HCT116 (cell line): ENCODE results near the gene KIAA1614. TPM values are rescaled to one million over a fixed set of nuclear protein-coding genes. Genes with fewer than 3 reads are reported as not detected.

Experiments used
- ATAC-seq: fragments of 200-7000 bp; cut with Tn5 transposase; 2 replicates; pipeline ENCODE4 v1.9.1; 2020; ENCODE audit warnings: mild to moderate bottlenecking, moderate library complexity
- BruUV-seq: library from RNA; stranded (reverse); fragments of 400-500 nt; replicated peaks from 2 replicates; lab custom pipeline; 2021; lab: Mats Ljungman, UMichigan
- CTCF ChIA-PET: fragments of 300-600 bp; sonication (Branson Sonifier 250); formaldehyde crosslinking; loops from one replicate; lab custom pipeline; 2021; ENCODE audit warnings: antibody characterized with exemption; lab: Charles Lee
- POLR2A ChIA-PET: fragments of 300-600, 350-600 bp; sonication (Branson Sonifier 250); formaldehyde crosslinking; loops from one replicate; lab custom pipeline; 2021; ENCODE audit warnings: antibody characterized with exemption; lab: Charles Lee
- RAD21 ChIA-PET, 2 experiments: fragments of 300-600 bp; sonication (Branson Sonifier 250); formaldehyde crosslinking; loops; one replicate each; lab custom pipeline; 2023; ENCODE audit warnings: low total read pairs in 2 of 2; ENCODE audit not compliant: uncharacterized antibody in 2 of 2, unreplicated experiment in 2 of 2, low non-redundant PET in 1 of 2; lab: Charles Lee
- DNase-seq: peaks from one replicate; pipeline ENCODE4 v3.0.0-alpha.2; 2010; ENCODE audit warnings: low read depth, low spot score
- H2AFZ ChIP-seq: fragments of 200-600 bp; shearing (Covaris generic), sonication (generic); 2 replicates; pipeline ENCODE4 v1.6.1; 2017; ENCODE audit warnings: low read depth, mixed run types, mixed read lengths, antibody characterized with exemption, low read length; ENCODE audit not compliant: poor library complexity, severe bottlenecking
- H3K27ac ChIP-seq: 2 replicates; pipeline ENCODE4 v1.5.1; 2012; ENCODE audit warnings: low read depth, low read length
- H3K27me3 ChIP-seq: fragments of 200-600 bp; sonication (generic); 2 replicates; pipeline ENCODE4 v1.6.1; 2016; ENCODE audit warnings: mixed run types, low read length, mixed read lengths; ENCODE audit not compliant: insufficient read depth
- H3K36me3 ChIP-seq, 2 experiments: fragments of 200-500 bp in 1 of 2; fragments of 200-600 bp in 1 of 2; sonication (Bioruptor generic) in 1 of 2; sonication (generic) in 1 of 2; 2 replicates each; pipeline versions ENCODE4 v1.5.1 to v1.6.1; 2014 to 2016; ENCODE audit warnings: low read length in 2 of 2, inconsistent platforms in 1 of 2, mixed read lengths in 1 of 2, mixed run types in 1 of 2; ENCODE audit not compliant: insufficient read depth in 2 of 2, control insufficient read depth in 1 of 2
- H3K4me1 ChIP-seq, 2 experiments: fragments of 200-600 bp in 1 of 2; sonication (generic) in 1 of 2; 2 replicates each; pipeline versions ENCODE4 v1.5.1 to v1.6.1; 2012 to 2017; ENCODE audit warnings: low read length in 2 of 2, inconsistent platforms in 1 of 2, mild to moderate bottlenecking in 1 of 2, mixed read lengths in 1 of 2, mixed run types in 1 of 2, moderate library complexity in 1 of 2; ENCODE audit not compliant: insufficient read depth in 2 of 2, control insufficient read depth in 1 of 2
- H3K4me2 ChIP-seq: fragments of 200-600 bp; sonication (generic); 2 replicates; pipeline ENCODE4 v1.6.1; 2017; ENCODE audit warnings: mixed run types, low read length, mixed read lengths
- H3K4me3 ChIP-seq, 2 experiments: fragments of 200-600 bp in 1 of 2; sonication (generic) in 1 of 2; replicated peaks in 1 of 2; 2 replicates each; pipeline ENCODE4 v1.5.1; 2011 to 2016; ENCODE audit warnings: low read length in 2 of 2, control low read depth in 1 of 2, low read depth in 1 of 2, mild to moderate bottlenecking in 1 of 2, mixed read lengths in 1 of 2, mixed run types in 1 of 2
- H3K79me2 ChIP-seq: fragments of 200-600 bp; sonication (generic); 2 replicates; pipeline ENCODE4 v1.6.1; 2017; ENCODE audit warnings: mild to moderate bottlenecking, mixed run types, low read length, moderate library complexity, mixed read lengths; ENCODE audit not compliant: insufficient read depth
- H3K9ac ChIP-seq: fragments of 200-600 bp; sonication (generic); 2 replicates; pipeline ENCODE4 v1.6.1; 2016; ENCODE audit warnings: low read length, mixed read lengths
- H3K9me2 ChIP-seq: fragments of 200-600 bp; sonication (generic), shearing (Covaris generic); 2 replicates; pipeline ENCODE4 v1.6.1; 2017; ENCODE audit warnings: mixed run types, mild to moderate bottlenecking, moderate library complexity; ENCODE audit not compliant: insufficient read depth
- H3K9me3 ChIP-seq, 2 experiments: fragments of 200-500 bp in 1 of 2; fragments of 200-600 bp in 1 of 2; sonication (Bioruptor generic) in 1 of 2; sonication (generic) in 1 of 2; 2 replicates each; pipeline ENCODE4 v1.6.1; 2014 to 2017; ENCODE audit warnings: low read length in 2 of 2, mixed read lengths in 2 of 2, inconsistent platforms in 1 of 2, low read depth in 1 of 2, mild to moderate bottlenecking in 1 of 2, mixed run types in 1 of 2, moderate library complexity in 1 of 2; ENCODE audit not compliant: control insufficient read depth in 1 of 2, insufficient read depth in 1 of 2
- H4K20me1 ChIP-seq: fragments of 200-600 bp; sonication (generic), shearing (Covaris generic); 2 replicates; pipeline ENCODE4 v1.6.1; 2017; ENCODE audit warnings: mixed run types, mild to moderate bottlenecking, moderate library complexity; ENCODE audit not compliant: insufficient read depth
- ELF1 ChIP-seq: IDR thresholded peaks from 2 replicates; pipeline ENCODE4 v1.6.1; 2012; ENCODE audit warnings: low read depth, borderline replicate concordance
- EZH2phosphoT487 ChIP-seq: fragments of 200-600 bp; IDR thresholded peaks from 2 replicates; pipeline ENCODE4 v1.6.1; 2018; ENCODE audit warnings: antibody characterized with exemption, borderline replicate concordance
- ZFX ChIP-seq: fragments of 450-650 bp; IDR thresholded peaks from 2 replicates; pipeline ENCODE4 v1.6.1; 2017
- intact Hi-C: fragments of 100-400 bp; cut with micrococcal nuclease; formaldehyde crosslinking; loops from 2 replicates; pipeline ENCODE4 v1.10.0; 2022
- total RNA-seq: library from RNA; stranded (reverse); gene quantifications from one replicate; pipeline ENCODE4 v1.2.1, GENCODE V29; 2021; ENCODE audit not compliant: unreplicated experiment
- TF ChIP-seq, protein P1 (sequence below): IDR thresholded peaks from 2 replicates; pipeline ENCODE4 v1.6.1; 2011; ENCODE audit warnings: mild to moderate bottlenecking, low read length, moderate library complexity; ENCODE audit not compliant: insufficient replicate concordance; ENCODE audit errors: extremely low read depth
- TF ChIP-seq, protein P2 (sequence below): IDR thresholded peaks from 2 replicates; pipeline ENCODE4 v1.6.1; 2012; ENCODE audit warnings: low read depth
- TF ChIP-seq, protein P3 (sequence below): IDR thresholded peaks from 2 replicates; pipeline ENCODE4 v1.6.1; 2012
- TF ChIP-seq, protein P4 (sequence below): IDR thresholded peaks from 2 replicates; pipeline ENCODE4 v1.6.1; 2012
- TF ChIP-seq, protein P5 (sequence below), 3 experiments: fragments of 200-600 bp in 1 of 3; sonication (generic) in 1 of 3; IDR thresholded peaks in 2 of 3; conservative IDR thresholded peaks in 1 of 3; 2 replicates each; pipeline ENCODE4 v1.5.1; 2012 to 2017; ENCODE audit warnings: low read depth in 2 of 3, low read length in 2 of 3, antibody characterized with exemption in 1 of 3, borderline replicate concordance in 1 of 3, control low read depth in 1 of 3, mild to moderate bottlenecking in 1 of 3, mixed read lengths in 1 of 3, mixed run types in 1 of 3, moderate library complexity in 1 of 3; ENCODE audit not compliant: insufficient read depth in 1 of 3

Gene KIAA1614
- total RNA-seq, 1 experiment from 2014 or later = 0.25 TPM

DNA sequence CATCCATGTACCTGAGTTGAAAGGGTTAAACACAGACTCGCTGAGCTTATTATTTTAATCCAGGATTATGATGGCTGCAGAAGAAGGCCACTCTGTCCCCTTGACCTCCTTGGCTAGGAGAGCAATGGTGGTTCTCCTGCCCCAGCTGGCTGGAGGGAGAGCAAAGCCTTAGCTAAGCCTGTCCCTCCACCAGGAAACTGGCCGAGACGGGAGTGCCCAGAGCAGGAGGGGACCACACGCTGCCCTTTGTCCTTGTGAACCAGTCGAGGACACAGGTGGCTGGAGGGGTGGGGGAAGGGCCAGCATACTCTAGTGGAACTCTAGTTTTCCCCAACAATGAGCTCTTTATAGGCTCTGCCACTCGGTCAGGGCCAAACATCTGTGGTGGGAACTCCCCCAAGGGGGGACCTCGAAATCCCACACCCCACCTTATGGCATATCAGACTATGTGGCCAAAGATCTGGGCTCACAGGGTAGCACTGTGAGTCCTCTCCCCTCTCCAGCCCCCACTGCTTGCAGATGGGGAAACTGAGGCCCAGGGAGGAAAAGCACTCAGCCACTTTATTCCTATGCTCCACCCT, 12.9 kb downstream of the KIAA1614 start:
- Histone ChIP-seq H3K4me2 (no peak overlapping the region), H3K9me2 (no peaks in the 10 kb centered on the region), H3K9ac (no peak overlapping the region), H3K36me3 (no peaks in the 10 kb centered on the region), H3K79me2 (no peaks in the 10 kb centered on the region), H2AFZ (no peak overlapping the region), H3K27me3 (no peaks in the 10 kb centered on the region), H4K20me1 (no peaks in the 10 kb centered on the region), H3K9me3 (no peaks in the 10 kb centered on the region), H3K4me1 (no peaks in the 10 kb centered on the region), H3K4me3 (no peak overlapping the region), H3K27ac (no peak overlapping the region)
- no peak for DNase-seq
- CTCF ChIA-PET = no interaction called here
- intact Hi-C loops = no loop called here
- POLR2A ChIA-PET = no interaction called here
- no TSS peak for BruUV-seq
- TF ChIP-seq, protein P1, sequence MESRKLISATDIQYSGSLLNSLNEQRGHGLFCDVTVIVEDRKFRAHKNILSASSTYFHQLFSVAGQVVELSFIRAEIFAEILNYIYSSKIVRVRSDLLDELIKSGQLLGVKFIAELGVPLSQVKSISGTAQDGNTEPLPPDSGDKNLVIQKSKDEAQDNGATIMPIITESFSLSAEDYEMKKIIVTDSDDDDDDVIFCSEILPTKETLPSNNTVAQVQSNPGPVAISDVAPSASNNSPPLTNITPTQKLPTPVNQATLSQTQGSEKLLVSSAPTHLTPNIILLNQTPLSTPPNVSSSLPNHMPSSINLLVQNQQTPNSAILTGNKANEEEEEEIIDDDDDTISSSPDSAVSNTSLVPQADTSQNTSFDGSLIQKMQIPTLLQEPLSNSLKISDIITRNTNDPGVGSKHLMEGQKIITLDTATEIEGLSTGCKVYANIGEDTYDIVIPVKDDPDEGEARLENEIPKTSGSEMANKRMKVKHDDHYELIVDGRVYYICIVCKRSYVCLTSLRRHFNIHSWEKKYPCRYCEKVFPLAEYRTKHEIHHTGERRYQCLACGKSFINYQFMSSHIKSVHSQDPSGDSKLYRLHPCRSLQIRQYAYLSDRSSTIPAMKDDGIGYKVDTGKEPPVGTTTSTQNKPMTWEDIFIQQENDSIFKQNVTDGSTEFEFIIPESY = no peak
- no peak for TF ChIP-seq EZH2phosphoT487
- no peak for ATAC-seq
- RAD21 ChIA-PET = no interaction called here

DNA sequence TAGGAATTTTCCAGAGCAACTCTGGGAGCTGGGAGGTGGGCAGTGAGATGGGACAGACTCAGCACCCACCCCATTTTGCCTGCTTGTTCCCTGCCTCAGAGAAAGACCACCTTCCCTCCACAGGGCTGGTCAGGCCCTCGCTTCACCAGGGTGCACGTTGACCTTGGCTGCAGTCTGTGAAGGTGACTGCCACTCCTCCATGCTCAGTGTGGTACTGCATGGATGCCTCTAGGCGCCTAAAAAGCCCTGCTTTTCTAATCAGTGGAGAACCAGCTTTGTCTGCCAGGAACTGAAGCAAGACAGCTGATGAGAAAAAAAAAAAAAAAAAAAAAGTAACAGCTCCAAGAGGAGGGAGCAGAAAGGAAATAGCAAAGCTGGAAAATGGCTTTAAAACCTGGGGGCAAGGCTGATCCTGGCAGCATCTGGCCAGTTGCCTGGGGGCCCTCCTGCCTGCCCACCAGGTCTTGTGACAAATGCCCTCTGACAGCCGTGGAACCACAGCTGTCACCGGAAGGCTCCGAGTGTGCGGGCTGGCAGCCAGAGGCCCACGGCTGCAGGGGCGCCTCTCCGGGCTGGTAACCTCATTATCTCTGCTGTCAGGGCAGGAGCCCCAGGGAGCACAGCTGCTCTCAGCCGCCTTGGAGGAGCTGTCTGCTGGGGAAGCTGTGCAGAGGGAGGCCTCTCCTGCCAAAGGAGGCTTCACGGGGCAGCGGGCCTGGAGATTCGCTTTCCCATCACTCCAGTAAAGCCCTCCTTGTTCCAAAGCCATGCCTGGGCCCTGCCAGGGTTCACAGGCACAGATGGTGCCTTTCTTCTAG, 13.7 kb downstream of the KIAA1614 start:
- H3K79me2 ChIP-seq = no peaks in the 10 kb centered on the region
- no peaks in the 10 kb centered on the region for H3K27me3 ChIP-seq
- intact Hi-C loops = no loop called here
- no peak overlapping the region for H3K9ac ChIP-seq
- RAD21 ChIA-PET = no interaction called here
- ATAC-seq = no peak
- no peak overlapping the region for H2AFZ ChIP-seq
- H4K20me1 ChIP-seq = no peaks in the 10 kb centered on the region
- no peak overlapping the region for H3K4me3 ChIP-seq
- POLR2A ChIA-PET = no interaction called here
- no peak overlapping the region for H3K4me2 ChIP-seq
- CTCF ChIA-PET = no interaction called here
- no peak overlapping the region for H3K27ac ChIP-seq
- H3K9me2 ChIP-seq = no peaks in the 10 kb centered on the region
- no peaks in the 10 kb centered on the region for H3K4me1 ChIP-seq
- H3K9me3 ChIP-seq = no peaks in the 10 kb centered on the region
- H3K36me3 ChIP-seq = no peaks in the 10 kb centered on the region
- BruUV-seq = no TSS peak
- no peak for DNase-seq
- TF ChIP-seq, protein P2, sequence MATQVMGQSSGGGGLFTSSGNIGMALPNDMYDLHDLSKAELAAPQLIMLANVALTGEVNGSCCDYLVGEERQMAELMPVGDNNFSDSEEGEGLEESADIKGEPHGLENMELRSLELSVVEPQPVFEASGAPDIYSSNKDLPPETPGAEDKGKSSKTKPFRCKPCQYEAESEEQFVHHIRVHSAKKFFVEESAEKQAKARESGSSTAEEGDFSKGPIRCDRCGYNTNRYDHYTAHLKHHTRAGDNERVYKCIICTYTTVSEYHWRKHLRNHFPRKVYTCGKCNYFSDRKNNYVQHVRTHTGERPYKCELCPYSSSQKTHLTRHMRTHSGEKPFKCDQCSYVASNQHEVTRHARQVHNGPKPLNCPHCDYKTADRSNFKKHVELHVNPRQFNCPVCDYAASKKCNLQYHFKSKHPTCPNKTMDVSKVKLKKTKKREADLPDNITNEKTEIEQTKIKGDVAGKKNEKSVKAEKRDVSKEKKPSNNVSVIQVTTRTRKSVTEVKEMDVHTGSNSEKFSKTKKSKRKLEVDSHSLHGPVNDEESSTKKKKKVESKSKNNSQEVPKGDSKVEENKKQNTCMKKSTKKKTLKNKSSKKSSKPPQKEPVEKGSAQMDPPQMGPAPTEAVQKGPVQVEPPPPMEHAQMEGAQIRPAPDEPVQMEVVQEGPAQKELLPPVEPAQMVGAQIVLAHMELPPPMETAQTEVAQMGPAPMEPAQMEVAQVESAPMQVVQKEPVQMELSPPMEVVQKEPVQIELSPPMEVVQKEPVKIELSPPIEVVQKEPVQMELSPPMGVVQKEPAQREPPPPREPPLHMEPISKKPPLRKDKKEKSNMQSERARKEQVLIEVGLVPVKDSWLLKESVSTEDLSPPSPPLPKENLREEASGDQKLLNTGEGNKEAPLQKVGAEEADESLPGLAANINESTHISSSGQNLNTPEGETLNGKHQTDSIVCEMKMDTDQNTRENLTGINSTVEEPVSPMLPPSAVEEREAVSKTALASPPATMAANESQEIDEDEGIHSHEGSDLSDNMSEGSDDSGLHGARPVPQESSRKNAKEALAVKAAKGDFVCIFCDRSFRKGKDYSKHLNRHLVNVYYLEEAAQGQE = no peak
- TF ChIP-seq, protein P3, sequence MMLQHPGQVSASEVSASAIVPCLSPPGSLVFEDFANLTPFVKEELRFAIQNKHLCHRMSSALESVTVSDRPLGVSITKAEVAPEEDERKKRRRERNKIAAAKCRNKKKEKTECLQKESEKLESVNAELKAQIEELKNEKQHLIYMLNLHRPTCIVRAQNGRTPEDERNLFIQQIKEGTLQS = no peak
- TF ChIP-seq ELF1 (no peak), EZH2phosphoT487 (no peak), ZFX (no peak)
- TF ChIP-seq, protein P4, sequence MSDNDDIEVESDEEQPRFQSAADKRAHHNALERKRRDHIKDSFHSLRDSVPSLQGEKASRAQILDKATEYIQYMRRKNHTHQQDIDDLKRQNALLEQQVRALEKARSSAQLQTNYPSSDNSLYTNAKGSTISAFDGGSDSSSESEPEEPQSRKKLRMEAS = no peak
- TF ChIP-seq, protein P5, sequence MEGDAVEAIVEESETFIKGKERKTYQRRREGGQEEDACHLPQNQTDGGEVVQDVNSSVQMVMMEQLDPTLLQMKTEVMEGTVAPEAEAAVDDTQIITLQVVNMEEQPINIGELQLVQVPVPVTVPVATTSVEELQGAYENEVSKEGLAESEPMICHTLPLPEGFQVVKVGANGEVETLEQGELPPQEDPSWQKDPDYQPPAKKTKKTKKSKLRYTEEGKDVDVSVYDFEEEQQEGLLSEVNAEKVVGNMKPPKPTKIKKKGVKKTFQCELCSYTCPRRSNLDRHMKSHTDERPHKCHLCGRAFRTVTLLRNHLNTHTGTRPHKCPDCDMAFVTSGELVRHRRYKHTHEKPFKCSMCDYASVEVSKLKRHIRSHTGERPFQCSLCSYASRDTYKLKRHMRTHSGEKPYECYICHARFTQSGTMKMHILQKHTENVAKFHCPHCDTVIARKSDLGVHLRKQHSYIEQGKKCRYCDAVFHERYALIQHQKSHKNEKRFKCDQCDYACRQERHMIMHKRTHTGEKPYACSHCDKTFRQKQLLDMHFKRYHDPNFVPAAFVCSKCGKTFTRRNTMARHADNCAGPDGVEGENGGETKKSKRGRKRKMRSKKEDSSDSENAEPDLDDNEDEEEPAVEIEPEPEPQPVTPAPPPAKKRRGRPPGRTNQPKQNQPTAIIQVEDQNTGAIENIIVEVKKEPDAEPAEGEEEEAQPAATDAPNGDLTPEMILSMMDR (IDR thresholded peaks at IDR 0.05 in 2 of 3, conservative IDR thresholded peaks at IDR 0.05 in 1 of 3; ENCODE audit: borderline replicate concordance in 1 of 3, insufficient read depth in 1 of 3, low read depth in 2 of 3, low read length in 2 of 3) = no peak
